K562 (cell line): Measurements from ENCODE around the gene NLRP7. TPM values are rescaled to one million over a fixed set of nuclear protein-coding genes. Genes with fewer than 3 reads are reported as not detected.

Source experiments
- ATAC-seq: fragments of 200-7000 bp; cut with Tn5 transposase; 3 replicates; pipeline ENCODE4 v1.9.1; 2020; ENCODE audit warnings: moderate library complexity
- BruUV-seq: library from RNA; stranded (reverse); fragments of 400-500 nt; replicated peaks from 2 replicates; lab custom pipeline; 2021; lab: Mats Ljungman, UMichigan
- CTCF ChIA-PET: fragments of 300-600 bp; formaldehyde crosslinking; extraction: SDS; loops from one replicate; lab custom pipeline; 2021; ENCODE audit warnings: low intra/inter-chr PET ratio; lab: Yijun Ruan, JAX
- POLR2A ChIA-PET: fragments of 300-600, 350-650 bp; sonication (Branson Sonifier 250); formaldehyde crosslinking; extraction: SDS; loops from one replicate; lab custom pipeline; 2021; ENCODE audit warnings: antibody characterized with exemption, inconsistent platforms; lab: Yijun Ruan, JAX
- DNase-seq, 4 experiments: peaks; one replicate each; pipeline versions ENCODE4 v3.0.0 to v3.0.0-alpha.2; 2011 to 2018; ENCODE audit warnings: low spot score in 3 of 4, mixed read lengths in 3 of 4; ENCODE audit errors: extremely low read depth in 1 of 4
- FAIRE-seq: peaks from 2 replicates; lab custom pipeline; 2011; peaks lifted over from hg19 to GRCh38; lab: Jason Lieb, UNC
- H2AFZ ChIP-seq: 2 replicates; pipeline ENCODE4 v1.6.0; 2011; ENCODE audit warnings: low read depth, low read length, control low read depth, inconsistent platforms
- H3K27ac ChIP-seq: fragments of 200-600 bp; 3 replicates; pipeline ENCODE4 v1.8.0; 2011; ENCODE audit warnings: low read depth, mild to moderate bottlenecking, control low read depth, inconsistent platforms, low read length, moderate library complexity, mixed read lengths; ENCODE audit errors: extremely low read depth
- H3K27me3 ChIP-seq, 2 experiments: fragments of 300-600 bp in 1 of 2; 2 replicates in 1 of 2; 3 replicates in 1 of 2; pipeline versions ENCODE4 v1.6.0 to v1.8.0; 2011; ENCODE audit warnings: inconsistent platforms in 2 of 2, low read length in 2 of 2, mild to moderate bottlenecking in 1 of 2, mixed read lengths in 1 of 2, moderate library complexity in 1 of 2; ENCODE audit not compliant: control insufficient read depth in 2 of 2, insufficient read depth in 2 of 2
- H3K36me3 ChIP-seq: fragments of 300-600 bp; 3 replicates; pipeline ENCODE4 v1.8.0; 2011; ENCODE audit warnings: mild to moderate bottlenecking, low read length, inconsistent platforms; ENCODE audit not compliant: control insufficient read depth, insufficient read depth
- H3K4me1 ChIP-seq, 2 experiments: fragments of 200-600 bp in 1 of 2; replicated peaks in 1 of 2; 2 replicates in 1 of 2; 3 replicates in 1 of 2; pipeline versions ENCODE4 v1.5.1 to v1.8.0; 2011; ENCODE audit warnings: inconsistent platforms in 2 of 2, low read length in 2 of 2, mild to moderate bottlenecking in 1 of 2, mixed read lengths in 1 of 2, moderate library complexity in 1 of 2; ENCODE audit not compliant: control insufficient read depth in 2 of 2, insufficient read depth in 2 of 2
- H3K4me2 ChIP-seq: 2 replicates; pipeline ENCODE4 v1.6.1; 2011; ENCODE audit warnings: low read length, control low read depth, inconsistent platforms, mixed read lengths; ENCODE audit not compliant: insufficient read depth
- H3K4me3 ChIP-seq: fragments of 200-600 bp; sonication (generic), shearing (Covaris generic); 2 replicates; pipeline ENCODE4 v1.5.1; 2016; ENCODE audit warnings: control low read depth, inconsistent platforms
- H3K79me2 ChIP-seq: fragments of 200-600 bp; 3 replicates; pipeline ENCODE4 v1.8.0; 2011; ENCODE audit warnings: low read length, inconsistent platforms; ENCODE audit not compliant: control insufficient read depth, insufficient read depth
- H3K9ac ChIP-seq, 2 experiments: 2 replicates each; pipeline versions ENCODE4 v1.6.0 to v1.6.1; 2011; ENCODE audit warnings: low read depth in 2 of 2, low read length in 2 of 2, control low read depth in 1 of 2, inconsistent platforms in 1 of 2, mild to moderate bottlenecking in 1 of 2, mixed read lengths in 1 of 2; ENCODE audit not compliant: insufficient read depth in 1 of 2
- H3K9me1 ChIP-seq: one replicate; pipeline ENCODE4 v1.6.0; 2011; ENCODE audit warnings: inconsistent platforms, mild to moderate bottlenecking, low read length, moderate library complexity; ENCODE audit not compliant: control insufficient read depth, insufficient read depth
- H3K9me3 ChIP-seq: replicated peaks from 2 replicates; pipeline ENCODE4 v1.5.1; 2011; ENCODE audit warnings: low read depth, low read length, inconsistent platforms; ENCODE audit not compliant: control insufficient read depth, insufficient read depth
- H4K20me1 ChIP-seq: replicated peaks from 2 replicates; pipeline ENCODE4 v1.6.1; 2011; ENCODE audit warnings: low read length, inconsistent platforms, mixed read lengths; ENCODE audit not compliant: control insufficient read depth, insufficient read depth
- CHCHD3 ChIP-seq: fragments of 250-450 bp; sonication (Bioruptor Pico); IDR thresholded peaks from 2 replicates; pipeline ENCODE4 v2.1.2; 2022; ENCODE audit warnings: mild to moderate bottlenecking
- TBL1XR1 ChIP-seq, 2 experiments: IDR thresholded peaks; 2 replicates each; pipeline ENCODE4 v1.6.1; 2012; ENCODE audit warnings: improper control_type of control experiment in 2 of 2, low read length in 2 of 2, mild to moderate bottlenecking in 1 of 2
- TEAD1 ChIP-seq, 2 experiments: fragments of 450-650 bp in 1 of 2; sonication (generic) in 1 of 2; formaldehyde crosslinking; IDR thresholded peaks; 2 replicates each; pipeline versions ENCODE4 v1.4.0 to v1.8.0; 2020 to 2022; ENCODE audit warnings: mild to moderate bottlenecking in 2 of 2, missing genetic modification reagents in 1 of 2
- ZNF41 ChIP-seq: fragments of 250-450 bp; sonication (Bioruptor Pico); conservative IDR thresholded peaks from 2 replicates; pipeline ENCODE4 v1.4.0; 2020; ENCODE audit warnings: mild to moderate bottlenecking
- WGBS: fragments of 100-300 bp; shearing (Covaris generic); methylation state at CpG from one replicate; pipeline ENCODE4 v1.1.6; 2016; ENCODE audit warnings: low coverage, mixed read lengths; ENCODE audit not compliant: insufficient coverage; ENCODE audit errors: missing lambda C conversion rate; 5-methylcytosine and 5-hydroxymethylcytosine counted together
- in situ Hi-C: fragments of 300-500 bp; cut with MboI; formaldehyde crosslinking; loops from 4 replicates; pipeline ENCODE4 v1.15.0; 2018; ENCODE audit warnings: inconsistent platforms, mixed read lengths
- intact Hi-C: fragments of 100-400 bp; cut with micrococcal nuclease; formaldehyde crosslinking; loops from 2 replicates; pipeline ENCODE4 v1.14.2; 2022
- polyA plus RNA-seq, 8 experiments: library from polyadenylated mRNA; depleted of rRNA in 4 of 8; stranded (reverse) in 5 of 8; unstranded in 3 of 8; fragments of >200 nt; fragmentation: Nextera tagmentation in 2 of 8; fragmentation: Illumina TruSeq in 1 of 8; extraction: Ambion mirVana in 2 of 8; extraction: Trizol in 1 of 8; gene quantifications; 2 replicates each; pipeline versions ENCODE4 v1.2.1 to v1.2.3, GENCODE V29; 2011 to 2014; ENCODE audit warnings: inconsistent platforms in 1 of 8, missing spikeins in 1 of 8
- total RNA-seq, 7 experiments: library from RNA; depleted of rRNA in 6 of 7; stranded (reverse); fragments of >200 nt in 6 of 7; fragmentation: Illumina TruSeq in 2 of 7; extraction: Trizol in 2 of 7; gene quantifications; 2 replicates each; pipeline versions ENCODE4 v1.2.1 to v1.2.3, GENCODE V29; 2011 to 2021; ENCODE audit warnings: low replicate concordance in 1 of 7

The NLRP7 gene
- total and polyA plus RNA-seq, 9 of the 15 experiments (the other 6 are each of a cell fraction or from before 2014, with no cell fraction given): 0.03 to 0.22 (median 0.09) TPM; not detected in 3

- intact Hi-C loops: no loop called here
- peak overlapping the region; percentile 74 for H3K4me2 ChIP-seq
- H3K27ac ChIP-seq: peak overlapping the region; percentile 75
- H3K9me1 ChIP-seq: no peaks in the 10 kb centered on the region
- in situ Hi-C loops: no loop called here
- DNase-seq (peak in 1 of 4 experiments; percentile 22), ATAC-seq (peak; percentile 19; the same call in 2 of the 3 replicates), FAIRE-seq (peak; percentile 6)
- 54% methylated on average over 6 of the region's 7 CpGs for WGBS
- H3K36me3 ChIP-seq: no peaks in the 10 kb centered on the region
- H2AFZ ChIP-seq: peak overlapping the region; percentile 91
- no peaks in the 10 kb centered on the region for H4K20me1 ChIP-seq
- BruUV-seq: no TSS peak
- H3K79me2 ChIP-seq: no peaks in the 10 kb centered on the region
- H3K4me1 ChIP-seq: peaks cover 19 to 23% of the 10 kb centered on the region in 2 experiments; a peak in 4 of 5 replicates
- H3K9ac ChIP-seq: peak overlapping the region; percentile 4 to 63; a peak in 2 of 4 replicates
- no peak overlapping the region for H3K4me3 ChIP-seq
- no peaks in the 10 kb centered on the region for H3K27me3 ChIP-seq
- CTCF ChIA-PET: no interaction called here
- POLR2A ChIA-PET: interaction anchor here (1.6 kb wide), 1 partner anchor 8 kb away, joined by 4 read pairs; no protein-coding TSS in a partner anchor
- H3K9me3 ChIP-seq: no peaks in the 10 kb centered on the region
- TF ChIP-seq TEAD1 (CRISPR knock-in tag; IDR thresholded peaks at IDR 0.05) (no peak), CHCHD3 (no peak), ZNF41 (CRISPR knock-in tag) (no peak), TBL1XR1 (IDR thresholded peaks at IDR 0.05; ENCODE audit: low read length in 2 of 2) (no peak)
These were observed 40.5 kb downstream of the NLRP7 start for GRCh38 chr19:54906819-54907218.
